HG03066 (cell line): ENCODE data around the gene PAM.
"Not testable (repeated sequence)": the region's sequence is repeated elsewhere in the genome, so short reads cannot be mapped to it uniquely, and the experiment has no call there.

Experiments
- ATAC-seq: cut with Tn5 transposase; IDR thresholded peaks from one replicate; pipeline ENCODE4 v1.9.1; 2021; ENCODE audit warnings: low read depth; ENCODE audit not compliant: unreplicated experiment

PAM gene

DNA sequence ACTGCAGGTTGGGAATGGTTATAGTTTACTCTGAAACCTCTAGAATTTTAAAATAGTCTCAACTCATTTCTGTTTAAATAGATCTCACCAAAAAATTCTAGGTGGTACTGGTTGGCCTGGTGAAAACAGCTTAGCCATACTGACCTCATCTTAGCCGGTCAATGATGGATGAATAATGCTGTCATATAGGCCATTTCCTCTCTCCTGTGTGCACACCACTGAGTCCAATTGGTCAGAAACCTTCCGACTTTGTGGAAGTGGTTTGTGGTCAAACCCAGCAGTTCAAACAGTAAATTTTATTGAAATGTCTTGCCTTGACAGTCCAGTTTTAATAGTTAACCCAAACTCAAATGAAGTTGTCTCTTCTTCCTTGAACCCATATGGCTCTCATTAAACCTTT lies 266.2 kb downstream of the PAM start:
- ATAC-seq = no peak

DNA sequence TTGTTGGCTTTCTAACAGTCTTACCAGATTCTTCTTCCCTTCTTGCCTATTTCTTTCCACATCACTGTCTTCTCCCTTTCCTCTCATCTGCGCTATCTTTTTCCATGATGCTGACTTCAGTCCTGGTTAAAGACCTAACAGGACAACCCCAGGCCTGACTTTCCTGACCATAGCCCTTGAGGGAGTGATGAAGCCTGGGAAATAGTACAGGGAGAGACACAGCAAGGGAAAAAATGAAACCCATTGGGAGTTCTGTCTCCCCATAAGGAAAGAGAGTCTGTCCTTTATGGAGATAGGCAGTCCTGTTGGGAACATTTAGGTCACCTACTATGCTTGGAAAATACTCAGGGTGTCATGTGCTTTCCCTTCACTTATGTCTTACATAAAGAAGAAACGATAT lies 272.2 kb downstream of the PAM start:
- ATAC-seq = no peak

DNA sequence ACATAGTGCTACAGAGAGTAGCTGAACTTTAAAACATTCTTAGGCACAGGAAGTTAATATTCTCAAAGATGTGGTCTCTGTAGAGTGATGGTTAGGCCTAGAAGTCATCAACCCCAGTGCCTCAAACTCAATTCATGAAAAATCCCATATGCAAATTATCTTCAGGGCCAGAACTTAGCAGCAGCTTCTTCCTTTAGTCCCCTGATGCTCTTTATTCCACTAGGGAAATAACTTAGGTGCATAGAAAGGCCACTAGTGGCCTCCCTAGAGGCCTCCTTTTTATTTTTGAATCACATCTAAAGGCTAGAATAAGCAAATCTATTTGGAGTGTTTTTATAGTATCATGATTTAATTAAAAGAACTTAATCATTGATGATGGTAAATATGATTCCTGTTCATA lies 276.5 kb downstream of the PAM start:
- no peak for ATAC-seq

DNA sequence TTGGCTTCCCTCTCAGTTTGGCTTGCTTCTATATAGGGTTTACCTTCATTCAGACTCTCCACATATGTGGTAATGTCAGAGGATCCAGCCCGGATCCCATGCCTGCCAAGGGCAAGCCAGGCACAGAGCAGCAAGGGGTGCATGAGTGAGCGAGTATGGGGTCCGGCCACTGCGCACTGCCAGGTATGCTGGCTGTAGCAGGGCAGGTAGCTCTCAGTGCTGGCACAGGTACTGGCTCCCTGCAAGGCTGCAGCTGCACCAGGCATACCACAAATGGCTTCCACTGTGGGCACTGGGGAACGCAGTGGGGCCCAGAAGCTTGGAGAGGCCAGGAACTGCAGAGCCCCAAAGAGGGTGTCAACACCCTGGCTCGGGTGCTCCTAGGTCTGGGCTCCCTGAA lies 278.6 kb downstream of the PAM start:
- no peak for ATAC-seq

DNA sequence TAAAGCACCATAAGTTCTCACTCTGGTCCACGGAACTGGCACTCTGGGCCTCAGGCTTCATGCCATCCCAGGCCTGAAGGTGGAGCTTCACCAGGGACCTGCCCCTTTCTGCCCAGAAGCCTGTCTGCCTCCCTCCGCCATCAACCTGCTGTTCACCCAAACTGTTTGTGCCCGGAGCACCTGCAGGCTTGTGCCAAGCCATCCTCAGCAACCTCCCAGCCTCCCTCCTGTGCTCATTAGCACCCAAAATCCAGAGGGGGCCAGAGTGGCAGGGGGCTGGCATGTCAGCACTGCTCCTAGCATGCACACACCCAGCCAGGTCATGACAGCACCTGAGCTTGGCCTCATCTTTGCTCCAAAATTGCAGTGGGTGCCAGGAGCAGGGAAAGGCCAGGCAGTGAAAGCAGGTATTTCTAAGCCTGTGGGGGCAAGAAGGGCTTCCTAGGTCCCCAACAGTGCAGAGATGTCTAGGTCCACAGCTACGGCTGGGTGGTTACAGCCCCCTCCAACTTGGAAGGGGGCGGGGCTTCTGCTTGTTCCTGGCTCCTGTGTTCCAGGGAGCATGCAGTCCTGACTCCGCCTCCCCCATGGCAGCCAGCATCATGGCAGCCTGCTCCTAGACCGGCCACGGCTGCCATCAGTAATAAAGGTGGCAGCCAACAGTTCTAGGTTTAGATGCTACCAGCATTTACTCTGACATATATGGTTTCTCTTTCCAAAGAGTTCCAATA lies 279.7 kb downstream of the PAM start:
- no peak for ATAC-seq

DNA sequence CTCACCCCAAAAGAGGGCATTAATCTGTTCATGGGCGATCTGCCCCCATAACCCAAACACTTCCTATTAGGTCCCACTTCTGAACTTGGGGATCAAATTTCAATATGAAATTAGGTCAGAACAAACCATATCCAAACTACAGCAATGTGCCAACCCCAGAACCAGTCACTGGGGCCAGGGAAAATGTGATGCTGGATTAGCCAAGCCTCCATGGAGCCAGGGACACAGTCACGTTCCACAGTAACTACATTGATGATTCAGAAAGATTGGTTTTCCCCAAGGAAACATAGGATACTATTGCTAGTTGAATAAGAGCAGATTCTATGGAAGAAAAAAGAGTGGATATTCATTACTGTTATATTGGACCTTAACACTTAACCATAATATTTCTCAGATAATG lies 280.6 kb downstream of the PAM start:
- ATAC-seq = no peak

DNA sequence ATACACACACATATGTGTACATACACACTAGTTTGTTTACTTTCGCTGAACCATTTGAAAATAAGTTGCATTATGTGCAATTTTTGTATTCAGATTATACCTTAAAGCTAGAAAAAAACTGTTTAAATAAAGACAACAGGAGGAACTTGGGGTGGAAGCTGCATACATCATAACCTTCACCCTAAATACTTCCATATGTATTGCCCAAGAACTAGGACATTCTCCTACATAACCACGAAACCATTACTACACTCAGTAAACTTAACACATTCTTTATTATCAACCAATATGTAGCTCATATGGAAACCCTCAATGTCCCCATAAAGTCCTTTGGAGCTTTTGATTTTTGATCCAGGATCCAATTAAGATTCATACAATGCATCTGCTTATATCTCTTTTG lies 281.5 kb downstream of the PAM start:
- ATAC-seq = no peak

DNA sequence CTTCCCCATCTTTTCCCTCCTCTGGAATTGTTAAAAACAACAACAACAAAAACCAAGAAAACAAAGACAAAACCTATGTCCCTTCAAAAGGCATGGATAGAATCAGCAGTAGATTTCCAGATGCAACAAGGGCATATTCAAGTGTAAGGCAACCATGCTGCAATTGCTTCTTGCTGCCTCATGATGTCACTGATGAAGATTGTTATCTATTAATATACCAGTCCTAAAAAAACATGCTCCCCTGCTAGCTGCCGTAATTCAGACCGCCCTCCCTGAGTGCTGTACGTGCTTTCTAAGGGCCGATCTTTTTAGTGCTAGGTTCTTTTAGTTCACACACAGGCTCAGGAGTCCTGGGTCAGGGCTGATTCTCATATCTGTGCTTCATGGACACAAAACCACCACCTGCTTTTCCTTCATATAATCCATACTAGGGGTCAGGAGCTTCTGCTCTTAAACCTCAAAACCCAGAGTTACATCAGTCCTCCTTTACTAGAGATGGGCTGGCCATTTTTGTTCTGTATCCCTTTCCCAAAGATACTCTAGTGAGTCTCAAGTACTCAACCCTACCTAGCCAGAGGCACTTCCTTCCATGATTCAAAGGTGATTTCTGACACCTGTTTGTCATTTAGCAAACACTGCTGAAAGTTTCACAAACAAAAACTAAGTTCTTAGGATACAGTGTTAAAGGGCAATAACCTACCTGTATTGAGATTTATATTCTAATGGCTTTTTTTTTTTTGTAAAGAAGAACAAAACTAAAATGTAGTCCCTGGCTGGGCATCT lies 282.8 kb downstream of the PAM start:
- ATAC-seq = no peak

DNA sequence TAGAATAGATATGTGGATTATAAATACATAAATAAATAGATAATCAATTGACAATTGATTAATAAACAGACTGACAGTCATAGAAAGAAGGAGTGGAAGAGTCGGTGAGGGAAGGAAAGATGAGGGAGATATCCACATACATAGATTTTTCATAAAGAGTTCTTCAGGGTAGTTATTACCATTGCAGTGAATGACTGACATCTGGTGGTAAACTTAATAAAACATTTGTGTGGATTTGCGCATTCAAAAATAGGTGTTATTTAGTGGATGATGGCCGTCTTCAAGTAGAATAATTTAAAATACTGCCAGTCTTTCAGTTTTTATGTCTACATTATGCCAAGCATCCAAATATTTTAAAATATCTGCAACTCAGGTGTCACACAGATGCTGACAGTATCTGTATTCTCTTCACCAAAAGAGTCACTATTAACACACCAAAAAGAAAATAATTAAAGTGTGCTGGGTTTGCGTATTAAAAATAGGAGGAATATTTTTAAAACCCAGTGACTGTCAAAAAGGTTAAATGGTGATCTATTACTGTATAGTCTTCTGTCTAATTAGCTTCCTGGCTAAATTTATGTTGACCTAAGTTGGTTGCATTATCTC lies 286.1 kb downstream of the PAM start:
- ATAC-seq = no peak

DNA sequence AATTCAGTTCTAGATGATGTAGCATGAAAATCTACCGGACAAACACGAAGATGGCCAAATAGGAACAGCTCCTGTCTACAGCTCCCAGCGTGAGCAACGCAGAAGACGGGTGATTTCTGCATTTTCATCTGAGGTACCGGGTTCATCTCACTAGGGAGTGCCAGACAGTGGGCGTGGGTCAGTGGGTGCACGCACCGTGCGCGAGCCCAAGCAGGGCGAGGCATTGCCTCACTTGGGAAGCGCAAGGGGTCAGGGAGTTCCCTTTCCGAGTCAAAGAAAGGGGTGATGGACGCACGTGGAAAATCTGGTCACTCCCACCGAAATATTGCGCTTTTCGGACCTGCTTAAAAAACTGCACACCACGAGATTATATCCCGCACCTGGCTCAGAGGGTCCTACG lies 291.6 kb downstream of the PAM start:
- ATAC-seq = not testable (repeated sequence)

DNA sequence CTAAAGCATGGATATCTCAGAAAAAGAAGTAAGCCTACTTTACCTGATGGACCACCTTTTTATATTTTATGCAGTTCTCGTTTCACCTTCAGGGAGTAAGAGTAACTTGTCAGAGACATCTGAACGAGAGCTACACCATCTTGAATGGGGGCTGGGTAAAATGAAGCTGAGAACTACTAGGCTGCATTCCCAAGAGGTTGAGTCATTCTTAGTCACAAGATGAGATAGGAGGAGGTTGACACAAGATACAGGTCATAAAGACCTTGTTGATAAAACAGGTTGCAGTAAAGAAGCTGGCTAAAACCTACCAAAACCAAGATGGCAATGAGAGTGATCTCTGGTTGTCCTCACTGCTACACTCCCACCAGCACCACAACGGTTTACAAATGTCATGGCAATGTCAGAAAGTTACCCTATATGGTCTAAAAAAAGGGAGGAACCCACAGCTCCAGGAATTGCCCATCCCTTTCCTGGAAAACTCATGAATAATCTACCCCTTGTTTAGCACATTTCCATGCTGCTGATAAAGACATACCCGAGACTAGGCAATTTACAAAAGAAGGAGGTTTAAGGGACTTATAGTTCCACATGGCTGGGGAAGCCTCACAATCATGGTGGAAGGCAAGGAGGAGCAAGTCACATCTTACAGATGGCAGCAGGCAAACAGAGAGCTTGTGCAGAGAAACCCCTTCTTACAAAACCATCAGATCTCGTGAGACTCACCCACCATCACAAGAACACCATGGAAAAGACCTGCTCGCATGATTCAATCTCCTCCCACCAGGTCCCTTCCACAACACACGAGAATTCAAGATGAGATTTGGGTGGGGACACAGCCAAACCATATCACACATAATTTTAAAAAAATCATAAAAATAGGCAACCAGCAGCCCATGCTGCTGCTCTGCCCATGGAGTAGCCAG lies 302.4 kb downstream of the PAM start:
- ATAC-seq = no peak

DNA sequence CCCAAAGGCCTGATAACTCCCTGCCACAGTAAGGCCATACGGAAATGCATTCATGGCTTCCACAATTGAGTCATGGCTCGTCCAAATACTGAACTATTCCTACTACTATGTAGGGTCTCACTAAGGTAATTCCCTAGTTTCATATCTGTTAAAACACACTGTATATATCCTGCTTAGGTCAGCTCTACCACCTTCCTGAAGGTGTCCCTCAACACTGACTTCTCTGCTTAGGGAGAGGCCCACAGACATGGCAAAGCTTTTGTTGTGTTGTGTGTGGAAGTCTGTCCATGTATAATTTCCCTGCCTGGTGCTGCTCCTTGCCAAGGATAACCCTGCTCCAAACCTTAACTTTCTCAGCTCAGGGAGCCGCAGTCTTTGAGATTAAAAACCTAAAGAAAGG lies 304.4 kb downstream of the PAM start:
- no peak for ATAC-seq

DNA sequence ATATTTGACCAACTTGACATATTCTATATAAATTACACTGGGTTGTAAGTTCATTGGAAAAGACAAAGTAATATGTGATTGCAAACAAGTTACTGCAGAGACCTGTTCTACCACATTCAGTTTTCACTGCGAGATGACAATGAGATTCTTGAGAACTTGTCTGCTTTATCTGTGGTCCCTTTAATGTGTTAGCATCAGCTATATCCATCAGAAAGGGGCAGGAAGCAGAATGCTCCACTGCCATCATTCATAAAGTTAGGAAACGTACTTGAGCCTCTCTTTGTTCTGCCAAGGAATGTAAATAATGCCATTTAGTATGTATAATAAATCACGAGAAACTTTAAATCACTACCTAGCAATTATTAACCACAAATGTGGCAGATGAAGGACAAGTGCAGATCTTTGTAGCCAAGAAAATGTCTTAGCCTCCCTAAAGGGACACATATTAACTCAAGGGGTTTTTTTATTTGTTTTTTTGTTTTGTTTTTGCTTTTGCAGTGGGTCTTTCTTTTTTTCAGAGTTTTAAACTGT lies 305.4 kb downstream of the PAM start:
- ATAC-seq = no peak

DNA sequence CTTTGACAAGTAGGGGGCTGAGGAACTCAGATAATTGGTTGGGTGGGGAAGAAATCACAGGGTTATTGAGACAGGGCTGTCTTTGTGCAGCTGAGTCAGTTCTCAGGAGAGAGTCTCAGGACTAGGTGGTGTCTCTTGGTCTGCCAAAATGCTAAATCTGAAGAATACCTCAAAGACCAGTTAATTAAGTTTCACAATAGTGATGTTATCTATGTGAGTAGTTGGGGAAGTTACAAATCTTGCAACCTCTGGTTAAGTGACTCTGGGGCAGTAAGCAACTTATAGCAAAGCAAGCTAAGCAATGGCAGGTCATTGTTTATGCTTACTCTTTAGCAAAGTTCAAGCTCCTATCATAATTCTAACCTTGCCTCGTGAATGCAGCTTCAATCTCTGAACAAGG lies 311.2 kb downstream of the PAM start:
- no peak for ATAC-seq

DNA sequence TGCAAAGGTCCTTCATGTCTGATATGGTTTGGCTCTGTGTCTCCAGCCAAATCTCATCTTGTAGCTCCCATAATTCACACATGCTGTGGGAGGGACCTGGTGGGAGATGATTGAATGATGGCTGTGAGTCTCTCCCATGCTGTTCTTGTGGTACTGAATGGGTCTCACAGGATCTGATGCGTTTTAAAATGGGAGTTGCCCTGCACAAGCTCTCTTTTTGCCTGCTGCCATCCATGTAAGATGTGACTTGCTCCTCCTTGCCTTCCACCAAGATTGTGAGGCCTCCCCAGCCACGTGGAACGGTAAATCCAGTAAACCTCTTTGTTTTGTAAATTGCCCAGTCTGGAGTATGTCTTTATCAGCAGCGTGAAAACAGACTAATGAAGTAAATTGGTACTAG lies 318.4 kb downstream of the PAM start:
- not testable (repeated sequence) for ATAC-seq

DNA sequence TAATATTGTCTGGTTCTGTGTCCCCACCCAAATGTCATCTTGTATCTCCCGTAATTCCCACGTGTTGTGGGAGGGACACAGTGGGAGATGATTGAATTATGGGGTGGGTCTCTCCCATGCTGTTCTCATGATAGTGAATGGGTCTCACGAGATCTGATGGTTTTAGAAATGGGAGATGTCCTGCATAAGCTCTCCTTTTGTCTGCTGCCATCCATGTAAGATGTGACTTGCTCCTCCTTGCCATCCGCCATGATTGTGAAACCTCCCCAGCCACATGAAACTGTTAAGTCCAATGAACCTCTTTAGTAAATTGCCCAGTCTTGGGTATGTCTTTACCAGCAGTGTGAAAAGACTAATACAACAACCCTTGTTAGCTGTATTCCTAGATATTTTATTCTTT lies 320.3 kb downstream of the PAM start:
- ATAC-seq = no peak
